ENCODE data around the gene TNPO2. TPM values are rescaled to one million over a fixed set of nuclear protein-coding genes. Genes with fewer than 3 reads are reported as not detected.
A peak's percentile ranks its signal among the peaks of the same experiment; 100 is the strongest.
"Not testable (repeated sequence)": the region's sequence is repeated elsewhere in the genome, so short reads cannot be mapped to it uniquely, and the experiment has no call there.

Gene TNPO2
- total RNA-seq, 1 experiment from 2014 or later = 19.1 TPM

DNA sequence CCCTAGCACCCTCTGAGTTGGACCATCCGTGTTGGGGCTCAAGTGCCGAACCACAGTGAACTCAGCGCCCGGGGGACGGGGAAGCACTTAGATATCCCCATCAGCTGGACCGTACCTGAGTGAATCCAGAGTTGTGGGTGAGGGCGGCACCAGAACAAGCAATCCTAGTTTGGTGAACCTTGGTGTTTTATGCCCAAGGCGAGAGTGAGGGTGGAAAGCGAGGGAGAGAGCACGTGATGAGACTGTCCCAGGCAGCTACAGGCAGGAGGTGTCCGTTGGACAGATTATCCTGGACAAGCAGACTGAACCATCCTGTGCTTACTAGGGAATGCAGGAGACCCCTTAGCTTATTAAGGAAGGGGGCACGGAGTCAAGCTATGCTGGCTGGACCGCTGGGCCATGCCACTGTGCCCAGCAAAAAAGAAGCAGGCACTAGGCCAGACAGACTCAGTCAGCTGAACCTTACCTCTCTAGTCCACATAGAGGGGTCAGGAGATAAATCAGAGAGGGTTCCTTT is 14.2 kb upstream of the TNPO2 start:
- DNase-seq (ENCODE audit: low read depth) = no peak

GRCh38 chr19:12736995-12737834 is 13.5 kb upstream of the TNPO2 start, which contains the start of gene GET3:
Gene GET3, plus strand, starts transcription at chr19:12737497. Its CDS starts 9 bp downstream, at chr19:12737506.
- peak; percentile 100 for DNase-seq (ENCODE audit: low read depth)

DNA sequence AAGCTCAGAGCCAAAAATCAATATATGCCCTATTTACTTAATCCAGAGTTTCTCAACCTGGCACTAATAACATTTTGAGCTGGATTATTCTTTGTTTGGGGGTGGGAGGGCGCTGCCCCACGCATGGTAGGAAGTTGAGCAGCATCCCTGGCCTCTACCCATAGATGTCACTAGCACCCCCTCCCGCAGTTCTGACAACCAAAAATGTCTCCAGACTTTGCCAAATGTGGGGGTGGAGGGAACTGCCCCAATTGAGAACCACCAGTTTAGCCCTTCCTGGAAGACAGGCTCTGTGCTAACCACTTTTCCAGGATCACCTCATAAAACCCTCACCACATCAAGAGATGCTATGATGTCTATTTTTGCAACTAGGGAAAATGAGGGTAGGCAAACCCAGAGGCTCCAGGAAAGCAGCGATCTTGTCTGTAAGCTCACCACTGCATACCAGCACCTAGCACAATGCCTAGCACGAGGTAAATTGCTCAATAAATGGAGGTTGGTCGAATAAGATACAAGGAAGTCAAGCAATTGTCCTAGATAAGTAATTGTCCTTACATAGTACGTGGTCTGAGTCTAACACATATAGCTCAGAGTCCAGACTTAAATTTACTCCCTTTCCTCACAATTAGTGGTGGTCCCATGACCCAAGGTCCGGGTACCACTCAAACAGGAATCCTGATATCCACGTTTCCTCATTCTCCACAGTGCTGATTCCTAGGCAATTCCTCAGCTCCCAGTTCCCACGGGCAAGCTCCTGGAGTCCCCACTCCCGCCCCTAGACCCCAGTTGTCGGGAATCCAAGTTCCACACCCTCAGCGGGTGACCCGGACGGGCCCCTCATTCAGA is 9.9 kb upstream of the TNPO2 start:
- DNase-seq (ENCODE audit: low read depth) = peak; percentile 50

DNA sequence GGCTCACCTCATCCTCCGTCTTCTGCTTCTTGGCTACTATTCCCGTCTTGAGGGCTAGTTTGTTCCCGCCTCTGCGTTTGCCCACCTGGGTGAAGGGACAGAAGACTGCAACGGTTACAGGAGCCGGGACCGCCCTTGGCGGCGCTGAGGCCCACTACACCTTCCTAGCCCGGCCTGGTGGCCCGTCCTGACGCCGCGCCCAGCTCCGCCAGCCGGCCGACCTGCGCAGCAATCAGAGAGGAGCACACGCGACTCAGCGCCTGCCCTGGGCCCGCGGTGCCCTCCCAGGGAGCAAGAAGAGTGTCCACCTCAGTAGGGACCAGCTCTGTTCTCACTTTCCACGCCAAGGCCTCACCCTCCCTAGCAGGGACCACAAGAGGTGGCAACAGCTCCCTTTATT is 7.6 kb upstream of the TNPO2 start:
- no peak for DNase-seq (ENCODE audit: low read depth)

DNA sequence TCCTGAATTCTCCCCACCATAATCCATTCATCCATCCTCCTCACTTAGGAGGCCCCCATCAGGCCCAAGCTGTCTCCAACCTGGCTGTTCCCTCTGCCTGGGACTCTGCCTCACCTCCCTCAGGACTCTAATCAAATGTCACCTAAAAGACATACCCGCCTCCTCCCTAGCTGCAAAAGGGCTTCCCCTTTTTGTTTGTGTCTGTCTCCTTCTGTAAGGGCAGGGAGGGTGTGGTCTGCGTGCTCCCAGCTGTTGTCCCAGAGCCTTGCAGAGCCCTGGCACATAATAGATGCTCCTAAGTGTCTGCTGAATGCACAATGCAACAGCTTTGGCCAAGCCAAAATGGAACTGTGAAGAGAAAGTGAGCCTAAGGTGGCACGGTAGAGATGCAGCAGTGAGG is 6.3 kb upstream of the TNPO2 start:
- DNase-seq (ENCODE audit: low read depth) = no peak

- no peak for DNase-seq (ENCODE audit: low read depth)
These were observed 4.2 kb upstream of the TNPO2 start for GRCh38 chr19:12727745-12728433.

- no peak for DNase-seq (ENCODE audit: low read depth)
These were observed 3.2 kb upstream of the TNPO2 start for GRCh38 chr19:12726988-12727316.

- DNase-seq (ENCODE audit: low read depth) = not testable (repeated sequence)
These were observed 1.9 kb upstream of the TNPO2 start for GRCh38 chr19:12725612-12726011.

DNA sequence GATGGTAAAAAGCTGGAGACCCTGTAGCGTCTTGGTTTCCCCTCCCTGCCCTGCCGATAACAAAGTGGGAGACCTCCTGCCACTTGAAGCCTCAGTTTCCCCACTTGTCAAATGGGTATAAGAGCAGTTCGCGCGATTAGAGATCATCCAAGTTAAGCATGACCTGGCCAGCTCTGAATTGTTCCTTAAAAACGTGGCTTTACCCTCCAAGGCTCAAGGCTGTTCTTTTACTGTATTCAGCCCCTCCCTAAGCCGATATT is 421 bp downstream of the TNPO2 start:
- DNase-seq (ENCODE audit: low read depth) = no peak

- peak; percentile 97 for DNase-seq (ENCODE audit: low read depth)
These were observed 959 bp downstream of the TNPO2 start for GRCh38 chr19:12722566-12723380.

DNA sequence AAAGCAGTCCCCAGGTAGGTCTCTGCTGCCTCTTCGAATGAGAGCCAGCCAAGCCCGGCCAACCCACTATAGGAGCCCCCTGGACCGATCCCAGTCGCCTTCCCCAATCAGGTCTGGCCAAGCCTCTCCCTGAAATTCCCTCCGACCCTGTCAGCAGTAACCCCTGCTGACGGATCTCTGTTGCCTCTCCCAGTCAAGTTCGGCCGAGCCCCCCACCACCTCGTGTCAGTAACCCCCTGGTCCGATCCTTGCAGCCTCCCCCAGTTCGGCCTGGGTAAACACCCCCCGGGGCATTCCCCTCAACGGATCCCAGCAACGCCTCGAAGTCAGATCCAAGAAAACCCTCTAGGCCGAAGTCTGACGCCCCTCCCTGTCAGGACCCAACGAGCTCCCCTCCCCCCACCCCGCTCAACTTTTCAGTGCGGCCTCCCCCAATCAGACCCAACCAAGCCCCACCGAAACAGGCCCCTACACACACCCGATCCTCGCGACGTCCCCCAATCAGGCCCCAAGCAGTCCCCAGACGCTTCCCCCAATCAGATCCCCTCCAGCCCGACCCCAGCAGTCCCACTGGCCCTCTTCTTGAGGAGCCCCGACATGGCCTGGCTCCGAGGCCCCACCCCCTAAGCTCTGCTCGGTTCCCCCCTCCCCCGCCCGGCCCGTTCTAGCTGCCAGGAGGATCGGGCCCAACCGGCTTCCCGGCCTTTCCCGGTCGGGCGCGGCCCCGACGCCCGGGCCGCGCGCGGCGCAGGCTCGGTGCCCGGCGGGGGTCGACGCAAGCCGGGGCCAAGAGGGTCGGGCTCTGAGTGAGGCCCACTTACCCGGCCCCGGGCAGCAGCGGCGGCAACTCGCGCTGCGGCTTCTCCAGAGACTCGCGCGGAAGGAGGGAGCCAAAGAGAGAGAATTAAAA is 1.8 kb downstream of the TNPO2 start:
- DNase-seq (ENCODE audit: low read depth) = peak; percentile 69

DNA sequence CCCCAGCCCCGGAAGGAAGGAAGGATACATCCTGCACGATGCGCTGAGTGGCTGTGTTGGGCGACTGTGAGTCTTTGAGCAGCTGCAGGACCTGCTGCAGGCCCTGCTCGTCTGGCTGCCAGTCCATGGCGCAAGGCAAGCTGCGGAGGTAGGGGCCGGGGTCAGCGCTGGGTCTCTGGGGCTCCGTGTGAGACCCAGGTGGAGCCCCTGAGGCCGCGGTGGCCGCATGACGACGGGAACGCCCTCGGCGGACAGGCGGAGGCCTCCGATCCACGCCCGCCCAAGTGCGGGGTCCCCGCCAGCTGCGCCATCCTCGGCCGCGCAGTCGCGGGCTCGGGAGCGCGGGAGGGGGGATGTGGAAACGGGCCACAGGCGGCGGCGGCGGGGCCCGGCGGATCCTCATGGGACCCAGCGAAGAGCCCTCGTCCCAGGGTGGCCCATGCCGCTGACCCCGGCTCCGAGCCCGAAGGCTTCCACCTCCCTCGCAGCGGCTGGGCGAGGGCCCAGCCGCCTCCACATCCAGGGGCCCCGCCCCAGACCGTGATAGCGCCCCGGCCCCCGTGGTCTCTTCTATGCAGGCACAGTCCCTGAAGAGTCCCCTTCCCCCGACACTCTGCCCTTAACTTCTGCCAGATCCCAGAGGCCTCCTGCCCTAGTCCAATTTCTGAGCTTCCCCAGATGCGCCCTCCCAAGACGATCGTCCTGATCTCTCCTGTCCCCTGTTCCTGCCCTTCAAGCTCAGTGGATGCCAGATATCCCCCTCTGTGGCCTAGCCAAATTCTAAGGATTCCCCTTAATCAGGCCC is 2.7 kb downstream of the TNPO2 start:
- no peak for DNase-seq (ENCODE audit: low read depth)

- no peak for DNase-seq (ENCODE audit: low read depth)
These were observed 3.4 kb downstream of the TNPO2 start for GRCh38 chr19:12720296-12720695.

DNA sequence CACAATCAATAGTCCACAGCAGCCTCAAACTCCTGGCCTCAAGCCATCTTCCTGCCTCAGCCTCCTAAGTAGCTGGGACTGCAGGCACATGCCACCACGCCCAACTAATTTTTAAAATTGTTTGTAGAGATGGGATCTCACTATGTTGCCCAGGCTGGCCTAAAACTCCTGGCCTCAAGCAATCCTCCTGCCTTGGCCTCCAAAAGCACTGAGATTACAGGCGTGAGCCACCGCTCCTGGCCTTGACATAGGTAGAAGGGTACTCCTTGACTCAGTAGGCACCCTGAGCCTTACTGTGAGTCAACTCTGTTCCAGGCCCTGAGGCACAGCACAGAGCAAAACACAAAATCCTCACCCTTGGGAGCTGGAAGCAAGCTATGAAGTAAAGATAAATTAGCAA is 7.8 kb downstream of the TNPO2 start:
- DNase-seq (ENCODE audit: low read depth) = no peak

DNA sequence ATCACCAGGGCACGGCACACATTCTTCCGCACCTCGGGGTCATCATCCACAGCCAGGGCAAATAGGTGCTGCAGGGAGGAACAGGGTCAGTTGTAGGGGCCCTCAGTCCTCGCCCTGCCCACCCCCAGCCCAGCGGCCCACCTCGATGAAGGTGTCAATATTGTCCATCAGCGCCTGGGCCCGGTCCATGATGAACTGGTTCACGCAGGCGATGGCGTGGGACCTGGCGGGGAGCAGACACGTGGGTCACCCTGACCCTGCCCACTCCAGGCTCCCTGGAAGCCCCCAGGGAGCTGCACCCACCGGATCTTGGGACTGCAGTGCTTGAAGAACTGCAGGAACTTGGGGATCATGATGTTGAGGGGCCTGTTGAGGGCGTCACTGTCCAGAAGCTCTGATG is 8.6 kb downstream of the TNPO2 start:
- no peak for DNase-seq (ENCODE audit: low read depth)

- not testable (repeated sequence) for DNase-seq (ENCODE audit: low read depth)
These were observed 10.4 kb downstream of the TNPO2 start for GRCh38 chr19:12713304-12713703.

DNA sequence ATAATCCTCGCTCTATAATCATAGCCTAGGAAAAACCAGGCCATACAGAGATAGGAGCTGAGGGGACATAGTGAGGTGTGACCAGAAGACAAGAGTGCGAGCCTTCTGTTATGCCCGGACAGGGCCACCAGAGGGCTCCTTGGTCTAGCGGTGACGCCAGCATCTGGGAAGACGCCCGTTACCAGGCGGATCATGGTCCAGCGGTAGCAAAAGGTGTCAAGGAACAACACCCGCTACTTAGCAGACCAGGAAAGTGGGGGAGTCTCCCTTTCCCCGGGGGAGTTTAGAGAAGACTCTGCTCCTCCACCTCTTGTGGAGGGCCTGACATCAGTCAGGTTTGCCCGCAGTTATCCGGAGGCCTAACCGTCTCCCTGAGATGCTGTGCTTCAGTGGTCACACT is 11.7 kb downstream of the TNPO2 start:
- not testable (repeated sequence) for DNase-seq (ENCODE audit: low read depth)

DNA sequence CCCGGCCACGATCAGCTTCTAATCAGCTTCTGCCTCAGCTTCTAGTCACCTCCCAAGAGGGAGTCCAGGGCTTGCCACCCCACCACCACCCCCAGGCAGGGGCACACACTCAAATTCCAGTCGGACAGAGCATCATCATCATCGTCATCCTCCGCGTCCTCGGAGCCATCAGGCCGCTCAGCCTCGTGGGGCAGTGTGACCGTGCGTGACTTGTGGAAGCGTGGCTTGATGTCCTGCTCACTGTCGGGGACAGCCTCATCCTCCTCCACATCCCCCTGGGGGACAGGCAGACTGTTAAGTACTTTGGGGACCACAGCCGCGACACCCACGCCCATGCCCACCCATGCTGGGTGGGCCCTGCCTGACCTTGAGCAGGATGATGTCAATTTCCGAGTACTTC is 12.5 kb downstream of the TNPO2 start:
- no peak for DNase-seq (ENCODE audit: low read depth)

DNA sequence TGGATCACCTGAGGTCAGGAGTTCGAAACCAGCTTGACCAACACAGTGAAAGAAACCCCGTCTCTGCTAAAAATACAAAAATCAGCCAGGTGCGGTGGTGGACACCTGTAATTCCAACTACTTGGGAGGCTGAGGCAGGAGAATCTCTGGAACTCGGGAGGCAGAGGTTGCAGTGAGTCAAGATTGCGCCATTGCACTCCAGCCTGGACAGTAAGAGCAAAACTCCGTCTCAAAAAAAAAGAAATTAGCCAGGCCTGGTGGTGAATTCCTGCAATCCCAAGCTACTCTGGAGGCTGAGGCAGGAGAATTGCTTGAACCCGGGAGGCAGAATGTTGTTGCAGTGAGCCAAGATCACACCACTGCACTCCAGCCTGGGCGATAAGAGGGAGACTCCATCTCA is 15.1 kb downstream of the TNPO2 start:
- DNase-seq (ENCODE audit: low read depth) = no peak
